T-helper 2 cell (primary cell): ENCODE measurements around the gene GPN1.
"Not testable (repeated sequence)": the region's sequence is repeated elsewhere in the genome, so short reads cannot be mapped to it uniquely, and the experiment has no call there.

ENCODE experiments used
- DNase-seq, 5 experiments: peaks; one replicate each; pipeline versions ENCODE4 v3.0.0 to v3.0.0-alpha.2; 2012 to 2022

GPN1 gene

DNA sequence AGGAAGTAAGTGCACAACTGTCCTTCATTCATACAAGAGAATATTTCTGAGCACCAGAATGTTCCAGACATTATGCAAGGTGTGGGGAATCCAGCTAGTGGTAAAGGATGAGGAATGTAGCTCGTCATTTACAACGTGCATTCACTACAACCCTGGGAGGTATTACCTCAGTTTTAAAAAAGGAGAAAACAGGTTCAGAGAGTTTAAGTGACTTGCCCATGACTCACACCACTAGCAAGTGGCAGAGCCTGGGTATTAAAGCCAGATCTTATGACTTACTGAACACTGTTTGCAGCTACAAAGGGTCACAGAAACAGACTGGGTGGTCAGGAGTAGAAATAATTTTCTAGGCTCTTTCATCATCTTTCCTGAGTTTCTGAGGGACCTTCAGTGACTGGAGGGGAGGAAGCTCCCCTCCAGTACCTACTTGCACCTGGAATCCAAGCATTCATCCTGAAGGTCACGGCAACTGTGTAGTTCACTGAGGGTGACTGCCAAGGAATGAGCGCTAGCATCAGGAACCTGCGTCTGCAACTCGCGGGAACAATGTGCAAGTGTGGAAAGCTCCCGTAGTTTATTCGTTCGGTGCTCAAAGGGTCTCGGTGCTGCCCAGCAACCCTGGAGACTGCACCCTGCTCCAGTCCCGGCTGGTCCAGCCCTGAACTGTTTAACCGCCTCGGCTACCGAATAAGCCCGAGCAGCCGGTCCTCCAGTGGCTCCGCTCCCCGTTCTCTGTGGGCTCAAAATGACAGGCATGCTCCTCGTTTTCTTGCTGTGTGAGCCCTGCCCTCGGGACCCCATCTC, 685 bp upstream of the GPN1 start:
- DNase-seq = peak in 2 of 5 experiments; percentile 3 to 43

- DNase-seq = not testable (repeated sequence)
Measured at GRCh38 chr2:27630257-27630656, 1.4 kb downstream of the GPN1 start.

DNA sequence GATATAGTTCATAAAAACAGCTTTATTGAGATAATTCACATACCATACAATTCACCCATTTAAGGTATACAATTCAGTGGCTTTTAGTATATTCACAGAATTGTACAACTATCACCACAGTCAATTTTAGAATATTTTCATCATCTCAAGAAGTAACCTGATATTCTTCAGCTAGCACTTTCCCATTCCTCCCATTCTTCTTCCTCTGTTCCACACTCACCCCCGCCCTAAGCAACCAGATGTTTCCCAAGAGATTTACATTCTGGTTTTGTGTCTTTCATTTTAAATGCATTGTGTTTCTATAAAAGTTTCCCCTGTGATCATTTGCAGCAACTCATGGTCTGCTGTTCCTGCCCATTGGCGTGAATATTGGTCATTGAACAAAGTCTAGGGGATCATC, 5.4 kb downstream of the GPN1 start:
- DNase-seq = no peak

DNA sequence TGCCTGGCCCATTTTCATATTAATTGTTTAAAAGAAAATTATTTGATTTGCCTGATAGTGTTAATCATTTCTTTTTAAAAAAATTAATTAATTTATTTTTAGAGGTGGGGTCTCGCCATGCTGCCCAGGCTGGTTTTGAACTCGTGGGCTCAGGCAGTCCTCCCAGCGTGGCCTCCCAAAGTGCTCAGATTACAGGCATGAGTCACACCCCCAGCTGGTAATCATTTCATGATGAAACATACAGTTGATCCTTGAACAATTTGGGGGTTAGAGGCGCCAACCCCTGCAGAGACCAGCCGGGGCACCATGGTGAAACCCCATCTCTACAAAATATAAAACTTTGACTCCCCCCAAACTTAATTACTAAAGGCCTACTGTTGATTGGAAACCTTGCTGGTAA, 7.9 kb downstream of the GPN1 start:
- DNase-seq = peak in 1 of 5 experiments; percentile 30

DNA sequence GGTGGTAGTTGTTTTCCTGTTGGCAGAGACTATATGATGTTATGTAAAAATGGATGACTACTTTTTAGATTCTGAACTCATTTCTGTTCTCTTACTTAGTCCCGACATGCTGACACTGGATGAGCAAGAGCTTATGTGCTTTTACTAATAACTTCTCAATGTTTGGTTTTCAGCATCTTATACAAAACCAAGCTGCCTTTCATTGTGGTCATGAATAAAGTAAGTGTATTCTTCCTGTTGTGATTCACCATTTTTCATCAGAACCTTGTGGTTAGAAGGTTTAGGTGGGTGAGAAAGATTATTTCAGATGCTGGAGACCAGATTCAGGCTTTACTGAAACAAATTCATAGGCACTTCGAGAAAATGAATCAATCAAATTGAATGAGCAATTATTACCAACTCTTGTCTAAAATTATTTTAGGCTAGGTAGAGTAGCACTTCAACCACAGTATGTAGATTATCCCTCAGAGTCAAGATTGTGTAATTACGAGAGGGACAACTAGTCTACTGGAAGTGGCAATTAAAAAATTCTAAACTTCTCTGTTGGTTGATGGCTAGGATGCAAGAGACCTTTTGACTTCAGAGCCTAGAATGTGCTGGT, 9.3 kb downstream of the GPN1 start:
- peak in 2 of 5 experiments; percentile 23 to 96 for DNase-seq

GRCh38 chr2:27638709-27639108, 9.9 kb downstream of the GPN1 start:
- DNase-seq = peak in 1 of 5 experiments; percentile 90

DNA sequence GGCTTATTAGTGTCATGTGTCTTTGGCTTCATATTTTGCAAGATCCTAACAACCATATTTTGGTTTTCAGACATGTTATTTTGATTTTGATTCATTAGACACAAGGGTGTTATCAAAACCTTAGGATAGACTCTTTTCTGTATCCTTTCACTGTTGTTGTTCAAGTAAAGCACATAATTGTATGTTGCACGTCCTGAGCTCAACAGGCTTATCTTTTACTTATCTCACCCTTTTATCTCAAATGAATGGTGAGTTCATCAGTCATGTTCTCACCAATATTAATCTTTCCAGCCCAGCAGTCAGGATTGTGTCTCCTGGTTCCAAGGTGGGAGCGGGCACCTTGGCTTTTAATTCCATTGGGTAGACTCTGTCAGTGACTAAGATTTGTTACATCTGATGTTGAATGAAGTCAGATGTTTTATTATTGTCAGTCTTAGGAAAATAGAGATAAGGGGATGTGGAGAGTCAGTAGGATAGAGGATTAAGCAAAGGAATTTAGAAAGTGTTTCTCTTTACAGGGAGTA, 11.9 kb downstream of the GPN1 start:
- DNase-seq = no peak

DNA sequence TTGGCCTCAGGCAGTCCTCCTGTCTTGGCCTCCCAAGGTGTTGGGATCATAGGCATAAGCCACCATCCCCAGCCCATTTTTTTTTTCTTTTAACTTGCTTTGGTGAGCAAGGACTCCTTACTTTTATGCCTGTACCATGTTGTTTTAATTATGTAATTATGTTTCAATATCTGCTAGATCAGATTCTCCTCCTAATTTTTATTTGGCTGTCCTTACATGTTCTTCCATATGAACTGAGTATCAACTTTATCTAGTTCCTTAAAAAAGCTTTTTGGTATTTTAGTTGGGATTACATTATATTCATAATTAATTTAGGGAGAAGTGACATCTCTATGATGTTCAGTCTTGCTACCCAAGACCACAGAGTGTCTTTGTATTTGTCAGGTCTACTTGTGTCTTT, 16.3 kb downstream of the GPN1 start:
- no peak for DNase-seq

GRCh38 chr2:27647289-27647688, 18.4 kb downstream of the GPN1 start:
- no peak for DNase-seq

GRCh38 chr2:27647737-27648136, 18.9 kb downstream of the GPN1 start:
- no peak for DNase-seq

- no peak for DNase-seq
Measured at GRCh38 chr2:27651056-27651455, 22.2 kb downstream of the GPN1 start.

DNA sequence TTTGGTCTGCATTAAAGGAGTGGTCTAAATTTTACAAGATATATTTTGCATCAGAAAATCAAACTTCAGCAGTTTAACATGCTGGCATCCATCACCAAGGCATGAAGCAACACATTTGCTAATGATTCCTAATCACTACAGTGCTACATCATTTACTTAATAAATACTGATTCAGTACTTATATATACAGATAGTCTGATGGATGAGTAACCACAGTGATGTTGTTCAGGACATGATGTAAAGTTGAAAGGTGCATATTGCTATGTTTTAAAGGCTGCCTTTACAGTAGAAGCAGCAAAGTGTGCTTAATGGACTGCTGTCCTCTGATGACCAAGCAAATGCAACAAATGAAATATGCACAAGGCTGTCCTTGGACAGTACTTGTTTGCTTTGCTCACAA, 23.5 kb downstream of the GPN1 start:
- DNase-seq = no peak

GRCh38 chr2:27652790-27653189, 23.9 kb downstream of the GPN1 start:
- DNase-seq = no peak

DNA sequence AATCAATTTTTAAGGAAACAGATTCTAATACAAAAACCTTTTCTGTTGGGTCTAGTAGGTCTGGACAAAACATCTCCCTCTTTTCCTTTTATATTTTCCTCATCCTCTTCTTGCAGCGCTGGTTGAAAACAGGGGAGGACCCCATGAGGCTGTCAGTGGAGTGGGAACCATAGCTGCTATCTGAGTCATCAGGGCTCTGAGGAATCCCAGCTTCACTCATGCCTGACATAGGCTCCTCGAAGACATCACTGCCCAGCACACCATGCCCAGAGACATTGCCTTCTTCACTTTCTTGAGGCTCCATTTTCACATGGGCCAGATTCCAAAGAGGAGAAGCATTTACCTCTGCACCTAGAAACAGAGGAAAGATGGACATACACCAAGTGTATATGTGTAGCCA, 24.5 kb downstream of the GPN1 start:
- no peak for DNase-seq

DNA sequence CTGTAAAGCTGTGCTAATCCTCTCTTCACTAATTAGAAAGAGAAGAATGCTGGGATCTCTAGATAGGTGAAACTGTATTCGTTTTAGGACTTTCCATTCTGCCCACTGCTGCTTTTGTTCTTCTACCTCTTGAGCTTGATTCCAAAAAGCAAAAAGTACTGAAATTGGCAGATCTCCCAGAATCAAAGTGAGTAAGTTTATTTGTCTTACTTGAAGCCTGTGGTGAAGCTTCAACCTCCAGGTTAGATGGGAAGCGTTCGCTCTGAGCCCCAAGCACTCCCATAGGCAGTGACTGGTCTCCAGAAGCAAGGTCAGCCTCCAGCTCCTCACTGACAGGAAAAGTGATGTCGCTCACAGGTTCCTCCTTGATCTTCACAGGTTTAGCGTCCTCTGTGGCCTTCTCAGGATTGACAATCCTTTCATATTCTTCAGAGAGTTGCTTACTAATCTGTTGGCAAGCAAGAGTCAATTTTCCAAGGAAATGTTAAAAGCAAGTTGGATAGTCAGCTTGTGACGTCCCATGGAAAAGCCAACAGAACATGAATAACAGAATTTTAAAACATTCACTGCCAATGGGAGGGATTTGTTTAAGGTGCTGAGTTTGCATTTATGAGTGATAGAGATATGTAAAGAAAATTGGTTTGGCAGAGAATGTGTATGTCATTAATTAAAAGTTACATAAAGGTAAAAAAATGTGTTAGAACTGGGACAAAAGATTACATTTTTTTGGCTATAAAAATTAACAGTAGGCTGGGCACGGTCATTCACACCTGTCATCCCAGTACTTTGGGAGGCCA, 26.5 kb downstream of the GPN1 start:
- DNase-seq = no peak

GRCh38 chr2:27661371-27661770, 32.5 kb downstream of the GPN1 start:
- no peak for DNase-seq

- DNase-seq = peak; percentile 52 to 90 (median 63)
Measured at GRCh38 chr2:27663285-27664153, 34.7 kb downstream of the GPN1 start, which contains the start of the genes SLC4A1AP and SUPT7L. Gene SLC4A1AP (plus strand): TSS chr2:27663889. CDS start chr2:27663915, 26 bp downstream. Gene SUPT7L (minus strand): TSS chr2:27663614. CDS start chr2:27662192, 1,422 bp downstream.

- DNase-seq = peak in 1 of 5 experiments; percentile 48
Measured at GRCh38 chr2:27664154-27664574, 35.3 kb downstream of the GPN1 start.

GRCh38 chr2:27664622-27665363, 35.9 kb downstream of the GPN1 start:
- no peak for DNase-seq

DNA sequence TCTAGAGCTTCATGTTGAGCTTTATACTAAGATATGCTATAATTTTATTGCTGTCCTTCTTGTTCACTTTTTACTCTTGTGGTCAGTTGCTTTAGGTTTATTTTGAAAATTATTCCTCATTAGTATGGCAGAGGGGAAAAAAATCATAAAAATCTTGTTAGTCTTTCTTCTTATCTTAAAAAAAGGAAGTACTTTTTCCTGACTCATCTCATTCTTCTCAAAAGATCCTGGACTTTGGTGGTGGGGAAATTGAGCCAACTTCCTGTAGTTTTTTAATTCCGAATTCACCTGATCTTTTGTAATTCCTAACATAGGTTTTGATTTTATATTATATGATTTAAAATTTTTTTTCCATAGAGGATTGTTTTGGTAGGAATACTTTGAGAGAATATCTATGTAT, 38.6 kb downstream of the GPN1 start:
- no peak for DNase-seq

DNA sequence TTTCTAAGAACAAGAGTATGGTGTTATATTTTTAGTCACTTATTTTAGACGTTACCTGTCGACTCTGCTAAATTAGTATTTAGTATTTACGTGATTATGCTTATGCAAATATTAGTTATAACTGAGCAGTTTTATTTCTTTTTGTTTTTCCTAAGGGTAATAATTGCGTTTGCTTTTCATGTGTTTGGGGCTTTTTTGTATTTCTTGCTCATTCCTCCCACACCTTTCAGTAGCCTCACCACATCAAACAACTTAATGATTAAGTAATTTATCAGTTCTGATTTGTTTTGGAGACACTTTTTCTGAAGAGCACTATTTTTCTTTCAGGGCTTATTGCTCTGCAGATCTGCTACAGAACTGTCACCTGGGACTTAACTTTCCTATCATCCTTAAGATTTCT, 42.4 kb downstream of the GPN1 start:
- DNase-seq = no peak
